Ishikawa (cell line): ENCODE results near the gene GRID1.

Source experiments
- CEBPB ChIP-seq: IDR thresholded peaks from 2 replicates; pipeline ENCODE4 v1.6.1; 2012
- CREB1 ChIP-seq: IDR thresholded peaks from 2 replicates; pipeline ENCODE4 v1.6.1; 2012; ENCODE audit warnings: low read depth
- EGR1 ChIP-seq: IDR thresholded peaks from 2 replicates; pipeline ENCODE4 v1.6.1; 2012
- EP300 ChIP-seq: IDR thresholded peaks from 2 replicates; pipeline ENCODE4 v1.6.1; 2012; ENCODE audit warnings: borderline replicate concordance
- FOXM1 ChIP-seq: IDR thresholded peaks from 2 replicates; pipeline ENCODE4 v1.6.1; 2012; ENCODE audit warnings: low read depth, borderline replicate concordance
- MAX ChIP-seq: IDR thresholded peaks from 2 replicates; pipeline ENCODE4 v1.6.1; 2012
- NFIC ChIP-seq: IDR thresholded peaks from 2 replicates; pipeline ENCODE4 v1.6.1; 2012
- RAD21 ChIP-seq: IDR thresholded peaks from 2 replicates; pipeline ENCODE4 v1.6.1; 2012; ENCODE audit warnings: low read depth
- REST ChIP-seq: IDR thresholded peaks from 2 replicates; pipeline ENCODE4 v1.6.1; 2012; ENCODE audit warnings: low read depth, mild to moderate bottlenecking
- TAF1 ChIP-seq: IDR thresholded peaks from 2 replicates; pipeline ENCODE4 v1.6.1; 2012; ENCODE audit warnings: low read depth, mild to moderate bottlenecking
- TCF12 ChIP-seq: IDR thresholded peaks from 2 replicates; pipeline ENCODE4 v1.6.1; 2012; ENCODE audit warnings: low read depth
- TEAD4 ChIP-seq: IDR thresholded peaks from 2 replicates; pipeline ENCODE4 v1.6.1; 2012
- USF1 ChIP-seq: IDR thresholded peaks from 2 replicates; pipeline ENCODE4 v1.6.1; 2012
- YY1 ChIP-seq: IDR thresholded peaks from 2 replicates; pipeline ENCODE4 v1.6.1; 2012; ENCODE audit warnings: low read depth
- ZBTB7A ChIP-seq: IDR thresholded peaks from 2 replicates; pipeline ENCODE4 v1.6.1; 2012; ENCODE audit warnings: low read depth

The GRID1 gene

GRCh38 chr10:86365346-86366032 is 1.1 kb downstream of the GRID1 start:
- TF ChIP-seq FOXM1 (no peak), TEAD4 (no peak), ZBTB7A (0 out of 2 replicates have a peak, but pooled peaks have one; percentile 13)

- TF ChIP-seq YY1: no peak
- TF ChIP-seq FOXM1: no peak
- TF ChIP-seq REST: peak; percentile 81
- no peak for TF ChIP-seq EGR1
- no peak for TF ChIP-seq USF1
- TF ChIP-seq CEBPB: no peak
- TF ChIP-seq TEAD4: no peak
- TF ChIP-seq ZBTB7A: peak; percentile 14; the same call in 1 of the 2 replicates
Measured at GRCh38 chr10:86364491-86365345, 1.9 kb downstream of the GRID1 start.

- TF ChIP-seq NFIC (no peak), REST (no peak), EP300 (no peak), TEAD4 (no peak), EGR1 (no peak)
Measured at GRCh38 chr10:86363833-86364490, 2.6 kb downstream of the GRID1 start.

- TF ChIP-seq TCF12 (no peak), RAD21 (peak; percentile 85), CEBPB (no peak), REST (0 out of 2 replicates have a peak, but pooled peaks have one; percentile 20), MAX (peak; percentile 71; the same call in 1 of the 2 replicates), EP300 (no peak)
Measured at GRCh38 chr10:86363184-86363832, 3.3 kb downstream of the GRID1 start.

GRCh38 chr10:86362586-86363183 is 3.9 kb downstream of the GRID1 start:
- TF ChIP-seq ZBTB7A (no peak), EGR1 (no peak), USF1 (no peak), EP300 (no peak), CEBPB (no peak), REST (no peak), YY1 (no peak), TEAD4 (no peak), TAF1 (no peak), CREB1 (no peak), RAD21 (no peak), FOXM1 (no peak), NFIC (no peak), TCF12 (no peak), MAX (no peak)
